ENCODE measurements around the gene SRRM4.

SRRM4 gene

GRCh38 chr12:119204671-119205285, 223.4 kb downstream of the SRRM4 start:
- H3K27me3 ChIP-seq (ENCODE audit: insufficient read depth, low read length), result no peaks in the 10 kb centered on the region
- no CpG with 5 or more reads among the region's 7 CpGs for WGBS (ENCODE audit: extremely low coverage, insufficient coverage, insufficient read length)
- no peak overlapping the region for H3K14ac ChIP-seq (ENCODE audit: low read length)
- H3K23ac ChIP-seq (ENCODE audit: low read length), result no peak overlapping the region
- no peaks in the 10 kb centered on the region for H3K36me3 ChIP-seq (ENCODE audit: control insufficient read depth in 1 of 2, insufficient read depth in 2 of 2, low read length in 2 of 2)
- no peak overlapping the region for H3K4me3 ChIP-seq (ENCODE audit: low read depth, low read length)
- no peak overlapping the region for H4K91ac ChIP-seq (ENCODE audit: low read depth, low read length)
- no peak overlapping the region for H2BK120ac ChIP-seq (ENCODE audit: insufficient read depth, low read length, poor library complexity)
- no peak overlapping the region for H2AFZ ChIP-seq (ENCODE audit: insufficient read depth, low read length, poor library complexity)
- H3K79me2 ChIP-seq (ENCODE audit: control insufficient read depth, insufficient read depth, low read length, poor library complexity), result no peaks in the 10 kb centered on the region
- no peaks in the 10 kb centered on the region for H3K79me1 ChIP-seq (ENCODE audit: low read length)
- no peak overlapping the region for H2BK12ac ChIP-seq (ENCODE audit: low read length)
- no peak overlapping the region for H4K8ac ChIP-seq (ENCODE audit: low read depth, low read length)
- peaks cover 7 to 13% of the 10 kb centered on the region in 2 experiments for H3K4me1 ChIP-seq (ENCODE audit: control insufficient read depth in 1 of 2, insufficient read depth in 2 of 2, low read length in 2 of 2)
- H3K9ac ChIP-seq (ENCODE audit: low read length), result no peak overlapping the region
- H2BK5ac ChIP-seq (ENCODE audit: low read depth, low read length, poor library complexity), result no peak overlapping the region
- no peak overlapping the region for H3K4ac ChIP-seq (ENCODE audit: low read depth, low read length)
- no peak overlapping the region for H3K4me2 ChIP-seq (ENCODE audit: low read length)
- no peak overlapping the region for H3K18ac ChIP-seq (ENCODE audit: low read length)
- no peak overlapping the region for H2AK5ac ChIP-seq (ENCODE audit: low read length)
- H3K27ac ChIP-seq (ENCODE audit: low read depth, low read length), result no peak overlapping the region
- no peak for DNase-seq
- H4K12ac ChIP-seq (ENCODE audit: low read depth, low read length), result no peak overlapping the region
- no peaks in the 10 kb centered on the region for H3K9me3 ChIP-seq (ENCODE audit: insufficient read depth, low read depth, low read length)

GRCh38 chr12:119206348-119207062, 225.2 kb downstream of the SRRM4 start:
- H3K23ac ChIP-seq (ENCODE audit: low read length), result no peak overlapping the region
- no peak overlapping the region for H3K18ac ChIP-seq (ENCODE audit: low read length)
- no peaks in the 10 kb centered on the region for H3K79me1 ChIP-seq (ENCODE audit: low read length)
- no peak overlapping the region for H4K12ac ChIP-seq (ENCODE audit: low read depth, low read length)
- no peak overlapping the region for H3K4me2 ChIP-seq (ENCODE audit: low read length)
- H3K27ac ChIP-seq (ENCODE audit: low read depth, low read length), result no peak overlapping the region
- no peak overlapping the region for H3K14ac ChIP-seq (ENCODE audit: low read length)
- no peak for DNase-seq
- peaks cover 7 to 11% of the 10 kb centered on the region in 2 experiments for H3K4me1 ChIP-seq (ENCODE audit: control insufficient read depth in 1 of 2, insufficient read depth in 2 of 2, low read length in 2 of 2)
- H2BK120ac ChIP-seq (ENCODE audit: insufficient read depth, low read length, poor library complexity), result no peak overlapping the region
- H3K79me2 ChIP-seq (ENCODE audit: control insufficient read depth, insufficient read depth, low read length, poor library complexity), result no peaks in the 10 kb centered on the region
- H3K9ac ChIP-seq (ENCODE audit: low read length), result no peak overlapping the region
- no peak overlapping the region for H2AFZ ChIP-seq (ENCODE audit: insufficient read depth, low read length, poor library complexity)
- no peaks in the 10 kb centered on the region for H3K9me3 ChIP-seq (ENCODE audit: insufficient read depth, low read depth, low read length)
- no peak overlapping the region for H3K4me3 ChIP-seq (ENCODE audit: low read depth, low read length)
- no peaks in the 10 kb centered on the region for H3K36me3 ChIP-seq (ENCODE audit: control insufficient read depth in 1 of 2, insufficient read depth in 2 of 2, low read length in 2 of 2)
- no peak overlapping the region for H2BK12ac ChIP-seq (ENCODE audit: low read length)
- WGBS (ENCODE audit: extremely low coverage, insufficient coverage, insufficient read length), result no CpG with 5 or more reads among the region's 8 CpGs
- no peak overlapping the region for H2BK5ac ChIP-seq (ENCODE audit: low read depth, low read length, poor library complexity)
- no peak overlapping the region for H4K91ac ChIP-seq (ENCODE audit: low read depth, low read length)
- no peaks in the 10 kb centered on the region for H3K27me3 ChIP-seq (ENCODE audit: insufficient read depth, low read length)
- no peak overlapping the region for H4K8ac ChIP-seq (ENCODE audit: low read depth, low read length)
- no peak overlapping the region for H2AK5ac ChIP-seq (ENCODE audit: low read length)
- no peak overlapping the region for H3K4ac ChIP-seq (ENCODE audit: low read depth, low read length)

- H3K23ac ChIP-seq (ENCODE audit: low read length), result no peak overlapping the region
- no peak overlapping the region for H4K12ac ChIP-seq (ENCODE audit: low read depth, low read length)
- no peak overlapping the region for H3K9ac ChIP-seq (ENCODE audit: low read length)
- H4K91ac ChIP-seq (ENCODE audit: low read depth, low read length), result no peak overlapping the region
- H3K4me2 ChIP-seq (ENCODE audit: low read length), result no peak overlapping the region
- no peak overlapping the region for H2BK120ac ChIP-seq (ENCODE audit: insufficient read depth, low read length, poor library complexity)
- no peak overlapping the region for H3K4me3 ChIP-seq (ENCODE audit: low read depth, low read length)
- no peaks in the 10 kb centered on the region for H3K9me3 ChIP-seq (ENCODE audit: insufficient read depth, low read depth, low read length)
- DNase-seq, result no peak
- no peak overlapping the region for H3K4ac ChIP-seq (ENCODE audit: low read depth, low read length)
- H3K27ac ChIP-seq (ENCODE audit: low read depth, low read length), result no peak overlapping the region
- H2BK5ac ChIP-seq (ENCODE audit: low read depth, low read length, poor library complexity), result no peak overlapping the region
- no peak overlapping the region for H3K18ac ChIP-seq (ENCODE audit: low read length)
- H3K79me1 ChIP-seq (ENCODE audit: low read length), result no peaks in the 10 kb centered on the region
- no peaks in the 10 kb centered on the region for H3K36me3 ChIP-seq (ENCODE audit: control insufficient read depth in 1 of 2, insufficient read depth in 2 of 2, low read length in 2 of 2)
- H3K27me3 ChIP-seq (ENCODE audit: insufficient read depth, low read length), result no peaks in the 10 kb centered on the region
- no peak overlapping the region for H3K14ac ChIP-seq (ENCODE audit: low read length)
- H2AK5ac ChIP-seq (ENCODE audit: low read length), result no peak overlapping the region
- H2AFZ ChIP-seq (ENCODE audit: insufficient read depth, low read length, poor library complexity), result no peak overlapping the region
- H3K79me2 ChIP-seq (ENCODE audit: control insufficient read depth, insufficient read depth, low read length, poor library complexity), result no peaks in the 10 kb centered on the region
- no peak overlapping the region for H4K8ac ChIP-seq (ENCODE audit: low read depth, low read length)
- peaks cover 7 to 11% of the 10 kb centered on the region in 2 experiments for H3K4me1 ChIP-seq (ENCODE audit: control insufficient read depth in 1 of 2, insufficient read depth in 2 of 2, low read length in 2 of 2)
- no CpG with 5 or more reads among the region's 2 CpGs for WGBS (ENCODE audit: extremely low coverage, insufficient coverage, insufficient read length)
- no peak overlapping the region for H2BK12ac ChIP-seq (ENCODE audit: low read length)
These were observed 225.8 kb downstream of the SRRM4 start for GRCh38 chr12:119207063-119207560.

GRCh38 chr12:119208626-119209061, 227.3 kb downstream of the SRRM4 start:
- no peak overlapping the region for H2BK5ac ChIP-seq (ENCODE audit: low read depth, low read length, poor library complexity)
- H4K91ac ChIP-seq (ENCODE audit: low read depth, low read length), result no peak overlapping the region
- no peak overlapping the region for H3K9ac ChIP-seq (ENCODE audit: low read length)
- no peak overlapping the region for H2AFZ ChIP-seq (ENCODE audit: insufficient read depth, low read length, poor library complexity)
- peak; percentile 87 to 97 for DNase-seq
- no peaks in the 10 kb centered on the region for H3K27me3 ChIP-seq (ENCODE audit: insufficient read depth, low read length)
- no CpG with 5 or more reads among the region's 6 CpGs for WGBS (ENCODE audit: extremely low coverage, insufficient coverage, insufficient read length)
- H3K4me3 ChIP-seq (ENCODE audit: low read depth, low read length), result no peak overlapping the region
- H4K12ac ChIP-seq (ENCODE audit: low read depth, low read length), result no peak overlapping the region
- no peaks in the 10 kb centered on the region for H3K79me1 ChIP-seq (ENCODE audit: low read length)
- H2BK120ac ChIP-seq (ENCODE audit: insufficient read depth, low read length, poor library complexity), result no peak overlapping the region
- no peak overlapping the region for H2BK12ac ChIP-seq (ENCODE audit: low read length)
- H2AK5ac ChIP-seq (ENCODE audit: low read length), result no peak overlapping the region
- peaks cover 7 to 11% of the 10 kb centered on the region in 2 experiments for H3K4me1 ChIP-seq (ENCODE audit: control insufficient read depth in 1 of 2, insufficient read depth in 2 of 2, low read length in 2 of 2)
- no peak overlapping the region for H3K23ac ChIP-seq (ENCODE audit: low read length)
- H3K18ac ChIP-seq (ENCODE audit: low read length), result no peak overlapping the region
- H3K9me3 ChIP-seq (ENCODE audit: insufficient read depth, low read depth, low read length), result no peaks in the 10 kb centered on the region
- H3K79me2 ChIP-seq (ENCODE audit: control insufficient read depth, insufficient read depth, low read length, poor library complexity), result no peaks in the 10 kb centered on the region
- H3K27ac ChIP-seq (ENCODE audit: low read depth, low read length), result no peak overlapping the region
- no peak overlapping the region for H3K4ac ChIP-seq (ENCODE audit: low read depth, low read length)
- no peak overlapping the region for H3K14ac ChIP-seq (ENCODE audit: low read length)
- H4K8ac ChIP-seq (ENCODE audit: low read depth, low read length), result no peak overlapping the region
- no peak overlapping the region for H3K4me2 ChIP-seq (ENCODE audit: low read length)
- H3K36me3 ChIP-seq (ENCODE audit: control insufficient read depth in 1 of 2, insufficient read depth in 2 of 2, low read length in 2 of 2), result no peaks in the 10 kb centered on the region

All from trophoblast cell (in vitro differentiated cells and primary cell).